Keratinocyte (primary cell): Measurements from ENCODE around the gene BNC2. TPM values are rescaled to one million over a fixed set of nuclear protein-coding genes. Genes with fewer than 3 reads are reported as not detected.

Experiments used
- DNase-seq: peaks from one replicate; pipeline ENCODE4 v3.0.0-alpha.2; 2011; ENCODE audit warnings: low read depth, missing footprints, low spot score
- FAIRE-seq: peaks from 2 replicates; lab custom pipeline; 2011; peaks lifted over from hg19 to GRCh38; lab: Jason Lieb, UNC
- H2AFZ ChIP-seq: 2 replicates; pipeline ENCODE4 v1.6.0; 2012; ENCODE audit warnings: low read length, control low read depth, inconsistent platforms; ENCODE audit not compliant: control insufficient read depth
- H3K27ac ChIP-seq: 2 replicates; pipeline ENCODE4 v1.5.1; 2011; ENCODE audit warnings: low read length; ENCODE audit not compliant: control insufficient read depth, insufficient read depth
- H3K27me3 ChIP-seq: 3 replicates; pipeline ENCODE4 v1.6.0; 2011; ENCODE audit warnings: low read length; ENCODE audit not compliant: control insufficient read depth, insufficient read depth; ENCODE audit errors: extremely low read depth
- H3K36me3 ChIP-seq, 2 experiments: 2 replicates in 1 of 2; 3 replicates in 1 of 2; pipeline ENCODE4 v1.5.1; 2011; ENCODE audit warnings: low read length in 2 of 2, mild to moderate bottlenecking in 1 of 2; ENCODE audit not compliant: control insufficient read depth in 2 of 2, insufficient read depth in 2 of 2; ENCODE audit errors: extremely low read depth in 1 of 2
- H3K4me1 ChIP-seq: 3 replicates; pipeline ENCODE4 v1.5.1; 2011; ENCODE audit warnings: low read length; ENCODE audit not compliant: control insufficient read depth, insufficient read depth; ENCODE audit errors: extremely low read depth
- H3K4me2 ChIP-seq: 3 replicates; pipeline ENCODE4 v1.6.0; 2011; ENCODE audit warnings: low read depth, low read length; ENCODE audit not compliant: control insufficient read depth, insufficient read depth; ENCODE audit errors: extremely low read depth
- H3K4me3 ChIP-seq, 3 experiments: fragments of 200-600 bp in 1 of 3; sonication (generic) in 1 of 3; 2 replicates in 2 of 3; 3 replicates in 1 of 3; pipeline ENCODE4 v1.5.1; 2011 to 2016; ENCODE audit warnings: low read length in 3 of 3, mild to moderate bottlenecking in 3 of 3, control low read depth in 2 of 3, inconsistent platforms in 1 of 3, low read depth in 1 of 3, mixed read lengths in 1 of 3, mixed run types in 1 of 3, moderate library complexity in 1 of 3; ENCODE audit not compliant: control insufficient read depth in 2 of 3, insufficient read depth in 2 of 3; ENCODE audit errors: extremely low read depth in 1 of 3
- H3K79me2 ChIP-seq: 2 replicates; pipeline ENCODE4 v1.6.0; 2012; ENCODE audit warnings: low read length; ENCODE audit not compliant: control insufficient read depth, insufficient read depth
- H3K9ac ChIP-seq: 3 replicates; pipeline ENCODE4 v1.6.0; 2011; ENCODE audit warnings: low read length; ENCODE audit not compliant: control insufficient read depth, insufficient read depth; ENCODE audit errors: extremely low read depth
- H3K9me1 ChIP-seq: 3 replicates; pipeline ENCODE4 v1.6.0; 2011; ENCODE audit warnings: low read length; ENCODE audit not compliant: control insufficient read depth, insufficient read depth; ENCODE audit errors: extremely low read depth
- H3K9me3 ChIP-seq: 2 replicates; pipeline ENCODE4 v1.5.1; 2012; ENCODE audit warnings: low read depth, low read length; ENCODE audit not compliant: control insufficient read depth
- H4K20me1 ChIP-seq: 3 replicates; pipeline ENCODE4 v1.6.0; 2011; ENCODE audit warnings: low read length; ENCODE audit not compliant: control insufficient read depth, insufficient read depth; ENCODE audit errors: extremely low read depth
- EZH2 ChIP-seq: IDR thresholded peaks from one replicate; pipeline ENCODE4 v1.6.1; 2012; ENCODE audit warnings: inconsistent platforms, mild to moderate bottlenecking, low read length, moderate library complexity
- dilution Hi-C: fragments of 300-500 bp; cut with MboI; formaldehyde crosslinking; loops from one replicate; pipeline ENCODE4 v1.7.0; 2020; ENCODE audit warnings: low sequenced_read_pairs; ENCODE audit not compliant: extremely low pct_ligation_motif_present
- polyA plus RNA-seq, 5 experiments: library from polyadenylated mRNA; depleted of rRNA in 3 of 5; stranded (reverse) in 3 of 5; stranded (forward) in 1 of 5; unstranded in 1 of 5; fragments of >200 nt; gene quantifications; 1 replicate in 1 of 5; 2 replicates in 3 of 5; 3 replicates in 1 of 5; pipeline versions ENCODE4 v1.2.1 to v1.2.3, GENCODE V29; 2011 to 2012; ENCODE audit warnings: missing spikeins in 2 of 5, low read depth in 1 of 5, low replicate concordance in 1 of 5
- TF ChIP-seq, protein P1 (sequence below), 3 experiments: IDR thresholded peaks in 1 of 3; conservative IDR thresholded peaks in 1 of 3; optimal IDR thresholded peaks in 1 of 3; 2 replicates in 2 of 3; 3 replicates in 1 of 3; pipeline versions ENCODE3 to v1.5.1; 2011; ENCODE audit warnings: low read length in 3 of 3, mild to moderate bottlenecking in 3 of 3, moderate library complexity in 2 of 3, control low read depth in 1 of 3, inconsistent platforms in 1 of 3; ENCODE audit not compliant: insufficient read depth in 2 of 3; ENCODE audit errors: extremely low read depth in 1 of 3

Gene BNC2
- polyA plus RNA-seq, 1 donor (not counting 4 experiments of a cell fraction or from before 2014, with no cell fraction given) = 1.1 TPM

DNA sequence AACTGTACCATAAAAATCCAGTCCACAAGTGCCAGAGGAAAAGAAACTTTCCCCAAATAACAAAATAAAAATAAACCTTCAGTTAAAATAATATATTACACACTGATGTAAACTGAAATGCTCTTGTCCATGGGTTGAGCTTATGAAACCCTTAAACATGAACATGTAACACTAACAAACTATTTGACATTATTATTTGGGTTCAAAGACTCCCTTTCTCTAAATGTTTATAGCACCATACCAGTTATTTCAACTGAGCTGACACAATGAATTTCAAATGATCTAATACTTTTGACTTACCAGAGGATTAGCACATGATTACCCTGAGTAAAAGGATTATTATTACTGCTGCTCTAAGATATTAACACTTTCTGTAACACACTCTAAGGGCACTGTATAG, 251.1 kb downstream of the BNC2 start:
- H3K27me3 ChIP-seq = no peaks in the 10 kb centered on the region
- H3K27ac ChIP-seq = no peak overlapping the region
- no peaks in the 10 kb centered on the region for H3K9me3 ChIP-seq
- H4K20me1 ChIP-seq = no peaks in the 10 kb centered on the region
- dilution Hi-C loops = no loop called here
- H2AFZ ChIP-seq = no peak overlapping the region
- DNase-seq (no peak), FAIRE-seq (no peak)
- no peaks in the 10 kb centered on the region for H3K9me1 ChIP-seq
- TF ChIP-seq, protein P1, sequence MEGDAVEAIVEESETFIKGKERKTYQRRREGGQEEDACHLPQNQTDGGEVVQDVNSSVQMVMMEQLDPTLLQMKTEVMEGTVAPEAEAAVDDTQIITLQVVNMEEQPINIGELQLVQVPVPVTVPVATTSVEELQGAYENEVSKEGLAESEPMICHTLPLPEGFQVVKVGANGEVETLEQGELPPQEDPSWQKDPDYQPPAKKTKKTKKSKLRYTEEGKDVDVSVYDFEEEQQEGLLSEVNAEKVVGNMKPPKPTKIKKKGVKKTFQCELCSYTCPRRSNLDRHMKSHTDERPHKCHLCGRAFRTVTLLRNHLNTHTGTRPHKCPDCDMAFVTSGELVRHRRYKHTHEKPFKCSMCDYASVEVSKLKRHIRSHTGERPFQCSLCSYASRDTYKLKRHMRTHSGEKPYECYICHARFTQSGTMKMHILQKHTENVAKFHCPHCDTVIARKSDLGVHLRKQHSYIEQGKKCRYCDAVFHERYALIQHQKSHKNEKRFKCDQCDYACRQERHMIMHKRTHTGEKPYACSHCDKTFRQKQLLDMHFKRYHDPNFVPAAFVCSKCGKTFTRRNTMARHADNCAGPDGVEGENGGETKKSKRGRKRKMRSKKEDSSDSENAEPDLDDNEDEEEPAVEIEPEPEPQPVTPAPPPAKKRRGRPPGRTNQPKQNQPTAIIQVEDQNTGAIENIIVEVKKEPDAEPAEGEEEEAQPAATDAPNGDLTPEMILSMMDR (optimal IDR thresholded peaks at IDR 0.05 in 1 of 3, IDR thresholded peaks at IDR 0.05 in 1 of 3, conservative IDR thresholded peaks at IDR 0.05 in 1 of 3; ENCODE audit: extremely low read depth in 1 of 3, insufficient read depth in 2 of 3, low read length in 3 of 3) = no peak
- no peak for TF ChIP-seq EZH2
- no peaks in the 10 kb centered on the region for H3K36me3 ChIP-seq
- no peak overlapping the region for H3K9ac ChIP-seq
- H3K79me2 ChIP-seq = no peaks in the 10 kb centered on the region
- no peak overlapping the region for H3K4me3 ChIP-seq
- no peaks in the 10 kb centered on the region for H3K4me1 ChIP-seq
- H3K4me2 ChIP-seq = no peak overlapping the region

DNA sequence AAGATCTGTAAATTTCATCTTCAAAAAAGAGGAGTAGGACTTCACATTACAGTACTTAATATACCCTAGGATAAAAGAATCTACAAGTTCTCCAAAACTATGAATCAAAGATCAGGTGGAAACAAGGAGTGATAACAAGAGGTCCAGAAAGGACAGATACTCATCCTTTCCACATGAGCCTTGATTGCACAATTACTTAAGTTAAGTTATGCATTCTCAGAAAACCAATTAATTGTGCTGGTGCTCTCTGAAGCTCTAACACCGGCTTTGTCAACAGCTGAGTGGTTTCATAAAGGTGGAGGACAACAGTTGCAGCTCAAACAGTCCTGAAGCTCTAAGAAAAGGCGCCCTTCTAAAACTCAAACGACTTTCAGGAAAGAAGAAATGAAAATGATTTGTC, 251.9 kb downstream of the BNC2 start:
- Histone ChIP-seq H3K9me3 (no peaks in the 10 kb centered on the region), H3K4me1 (no peaks in the 10 kb centered on the region), H3K4me2 (no peak overlapping the region), H3K79me2 (no peaks in the 10 kb centered on the region), H4K20me1 (no peaks in the 10 kb centered on the region), H3K9me1 (no peaks in the 10 kb centered on the region), H2AFZ (no peak overlapping the region), H3K27me3 (no peaks in the 10 kb centered on the region), H3K9ac (no peak overlapping the region), H3K27ac (no peak overlapping the region), H3K4me3 (no peak overlapping the region), H3K36me3 (no peaks in the 10 kb centered on the region)
- dilution Hi-C loops = no loop called here
- no peak for TF ChIP-seq EZH2
- TF ChIP-seq, protein P1 (optimal IDR thresholded peaks at IDR 0.05 in 1 of 3, IDR thresholded peaks at IDR 0.05 in 1 of 3, conservative IDR thresholded peaks at IDR 0.05 in 1 of 3; ENCODE audit: extremely low read depth in 1 of 3, insufficient read depth in 2 of 3, low read length in 3 of 3) = no peak
- DNase-seq (no peak), FAIRE-seq (no peak)
